A673 (cell line): Measurements from ENCODE around the gene SPPL2B.

Experiments used
- EZH2 ChIP-seq: fragments of 200-600 bp; sonication (generic); IDR thresholded peaks from 2 replicates; pipeline ENCODE4 v1.6.1; 2017; ENCODE audit warnings: borderline replicate concordance, low read depth, mild to moderate bottlenecking, mixed read lengths, antibody characterized with exemption, low read length; ENCODE audit not compliant: poor library complexity, severe bottlenecking
- TF ChIP-seq, protein P1 (sequence below): fragments of 300-800, 200-600 bp; sonication (generic); conservative IDR thresholded peaks from 2 replicates; pipeline ENCODE4 v1.5.1; 2017; ENCODE audit warnings: low read depth, mild to moderate bottlenecking, antibody characterized with exemption, low read length, moderate library complexity, mixed read lengths

DNA sequence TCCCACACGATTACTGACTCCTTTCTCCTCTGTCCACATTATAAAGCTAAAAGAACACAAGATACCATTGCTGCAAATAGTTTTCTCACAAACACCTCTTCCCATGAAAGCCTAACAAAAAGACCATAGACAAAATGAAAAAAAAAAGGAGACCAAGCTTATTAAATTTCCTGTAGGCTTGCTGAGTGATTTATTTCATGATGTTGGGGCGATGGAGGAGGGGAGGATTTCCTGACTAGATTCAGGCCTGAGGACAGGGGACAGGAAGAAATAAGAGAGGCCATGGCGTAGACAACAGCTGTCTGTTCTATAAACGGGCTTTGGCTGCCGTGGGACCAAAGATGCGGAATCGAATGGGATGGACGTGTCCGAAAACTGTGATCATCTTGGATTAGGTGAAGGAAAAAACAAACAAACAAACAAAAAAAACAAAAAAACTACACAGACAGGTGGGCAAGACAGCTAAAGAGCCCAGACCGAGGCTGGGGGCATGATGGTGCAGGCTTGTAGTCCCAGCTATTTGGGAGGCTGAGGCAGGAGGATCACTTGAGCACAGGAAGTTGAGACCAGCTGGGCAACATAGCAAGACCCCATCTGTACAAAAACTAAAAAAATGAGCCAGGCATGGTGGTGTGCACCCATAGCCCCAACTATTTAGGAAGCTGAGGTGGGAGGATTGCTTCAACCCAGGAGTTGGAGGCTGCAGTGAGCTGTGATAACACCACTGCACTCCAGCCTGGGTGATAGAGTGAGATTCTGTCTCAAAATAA is 36.9 kb downstream of the SPPL2B start:
- TF ChIP-seq, protein P1, sequence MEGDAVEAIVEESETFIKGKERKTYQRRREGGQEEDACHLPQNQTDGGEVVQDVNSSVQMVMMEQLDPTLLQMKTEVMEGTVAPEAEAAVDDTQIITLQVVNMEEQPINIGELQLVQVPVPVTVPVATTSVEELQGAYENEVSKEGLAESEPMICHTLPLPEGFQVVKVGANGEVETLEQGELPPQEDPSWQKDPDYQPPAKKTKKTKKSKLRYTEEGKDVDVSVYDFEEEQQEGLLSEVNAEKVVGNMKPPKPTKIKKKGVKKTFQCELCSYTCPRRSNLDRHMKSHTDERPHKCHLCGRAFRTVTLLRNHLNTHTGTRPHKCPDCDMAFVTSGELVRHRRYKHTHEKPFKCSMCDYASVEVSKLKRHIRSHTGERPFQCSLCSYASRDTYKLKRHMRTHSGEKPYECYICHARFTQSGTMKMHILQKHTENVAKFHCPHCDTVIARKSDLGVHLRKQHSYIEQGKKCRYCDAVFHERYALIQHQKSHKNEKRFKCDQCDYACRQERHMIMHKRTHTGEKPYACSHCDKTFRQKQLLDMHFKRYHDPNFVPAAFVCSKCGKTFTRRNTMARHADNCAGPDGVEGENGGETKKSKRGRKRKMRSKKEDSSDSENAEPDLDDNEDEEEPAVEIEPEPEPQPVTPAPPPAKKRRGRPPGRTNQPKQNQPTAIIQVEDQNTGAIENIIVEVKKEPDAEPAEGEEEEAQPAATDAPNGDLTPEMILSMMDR = no peak
- no peak for TF ChIP-seq EZH2
